Measurements from ENCODE around the gene ACAP2.
"Not testable (repeated sequence)": the region's sequence is repeated elsewhere in the genome, so short reads cannot be mapped to it uniquely, and the experiment has no call there.

ACAP2 gene, protein sequence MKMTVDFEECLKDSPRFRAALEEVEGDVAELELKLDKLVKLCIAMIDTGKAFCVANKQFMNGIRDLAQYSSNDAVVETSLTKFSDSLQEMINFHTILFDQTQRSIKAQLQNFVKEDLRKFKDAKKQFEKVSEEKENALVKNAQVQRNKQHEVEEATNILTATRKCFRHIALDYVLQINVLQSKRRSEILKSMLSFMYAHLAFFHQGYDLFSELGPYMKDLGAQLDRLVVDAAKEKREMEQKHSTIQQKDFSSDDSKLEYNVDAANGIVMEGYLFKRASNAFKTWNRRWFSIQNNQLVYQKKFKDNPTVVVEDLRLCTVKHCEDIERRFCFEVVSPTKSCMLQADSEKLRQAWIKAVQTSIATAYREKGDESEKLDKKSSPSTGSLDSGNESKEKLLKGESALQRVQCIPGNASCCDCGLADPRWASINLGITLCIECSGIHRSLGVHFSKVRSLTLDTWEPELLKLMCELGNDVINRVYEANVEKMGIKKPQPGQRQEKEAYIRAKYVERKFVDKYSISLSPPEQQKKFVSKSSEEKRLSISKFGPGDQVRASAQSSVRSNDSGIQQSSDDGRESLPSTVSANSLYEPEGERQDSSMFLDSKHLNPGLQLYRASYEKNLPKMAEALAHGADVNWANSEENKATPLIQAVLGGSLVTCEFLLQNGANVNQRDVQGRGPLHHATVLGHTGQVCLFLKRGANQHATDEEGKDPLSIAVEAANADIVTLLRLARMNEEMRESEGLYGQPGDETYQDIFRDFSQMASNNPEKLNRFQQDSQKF

DNA sequence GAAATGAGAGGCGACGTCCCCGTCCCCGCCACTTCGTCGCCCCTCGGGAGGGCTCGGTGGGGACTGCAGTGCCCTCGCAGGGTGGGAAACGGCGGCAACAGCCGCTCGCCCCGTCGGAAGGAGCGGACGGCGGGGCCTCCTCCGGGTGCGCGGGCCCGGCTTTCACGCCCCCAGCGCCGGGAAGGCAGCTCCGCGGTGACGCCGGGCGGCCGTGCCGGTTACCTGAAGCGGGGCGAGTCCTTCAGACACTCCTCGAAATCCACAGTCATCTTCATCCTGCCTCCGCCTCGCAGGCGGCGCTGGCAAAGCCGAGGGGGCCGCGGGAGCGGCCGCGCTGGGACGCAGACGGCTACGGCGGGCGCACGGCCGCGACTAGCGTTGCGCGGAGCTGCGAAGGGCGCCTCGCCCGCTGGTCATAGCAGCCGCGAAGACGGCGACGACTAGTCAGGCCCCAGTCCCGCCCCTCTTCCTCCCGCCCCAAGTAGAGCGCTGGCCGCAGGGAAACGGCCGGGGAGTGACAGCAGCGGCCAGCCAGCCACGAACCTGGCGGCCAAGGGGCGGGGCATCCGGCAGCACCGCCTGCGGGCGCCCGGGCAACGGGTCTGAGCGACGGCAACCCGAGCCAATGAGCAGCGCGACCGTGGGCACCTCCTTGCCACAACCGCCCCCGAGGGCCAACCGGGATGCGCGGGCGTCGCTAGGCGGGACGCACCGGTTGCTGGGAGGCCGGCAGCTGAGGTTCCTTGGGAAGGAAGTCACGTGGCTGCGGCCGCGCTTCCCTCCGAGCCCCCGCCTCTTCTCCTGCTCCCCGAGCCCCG lies at the start of gene ACAP2:
ACAP2 (minus strand) TSS at position 448 of the 818 bp plus-strand sequence; CDS start at position 275, 173 bp downstream.
- peak; percentile 97 to 99 for DNase-seq (ENCODE audit: low read depth in 2 of 2)

DNA sequence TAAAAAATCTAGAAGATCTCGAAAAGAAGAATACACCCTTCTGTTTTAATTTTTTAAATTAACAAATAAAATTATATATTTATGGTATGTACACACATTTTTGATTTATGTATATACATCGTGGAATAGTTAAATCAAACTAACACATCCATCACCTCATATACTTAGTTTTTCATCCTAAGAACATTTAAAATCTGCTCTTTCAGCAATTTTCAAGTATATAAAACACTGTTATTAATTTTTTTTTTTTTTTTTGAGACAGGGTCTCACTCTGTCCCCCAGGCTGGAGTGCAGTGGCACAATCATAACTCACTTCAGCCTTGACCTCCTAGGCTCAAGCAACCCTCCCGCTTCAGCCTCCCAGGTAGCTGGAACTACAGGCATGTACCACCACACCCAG lies 32.8 kb upstream of the ACAP2 start:
- DNase-seq (ENCODE audit: low read depth in 2 of 2), result no peak

DNA sequence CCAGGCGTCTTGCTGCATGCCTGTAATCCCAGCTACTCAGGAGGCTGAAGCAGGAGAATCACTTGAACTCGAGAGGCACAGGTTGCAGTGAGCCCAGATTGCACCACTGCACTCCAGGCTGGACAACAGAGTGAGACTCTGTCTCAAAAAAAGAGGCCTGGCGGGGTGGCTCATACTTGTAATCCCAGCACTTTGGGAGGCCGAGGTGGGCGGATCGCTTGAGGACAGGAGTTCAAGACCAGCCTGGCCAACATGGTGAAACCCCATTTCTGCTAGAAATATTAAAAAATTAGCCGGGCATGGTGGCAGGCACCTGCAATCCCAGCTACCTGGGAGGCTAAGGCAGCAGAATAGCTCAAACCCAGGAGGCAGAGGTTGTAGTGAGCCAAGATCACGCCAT lies 32.3 kb upstream of the ACAP2 start:
- DNase-seq (ENCODE audit: low read depth in 2 of 2), result not testable (repeated sequence)

DNA sequence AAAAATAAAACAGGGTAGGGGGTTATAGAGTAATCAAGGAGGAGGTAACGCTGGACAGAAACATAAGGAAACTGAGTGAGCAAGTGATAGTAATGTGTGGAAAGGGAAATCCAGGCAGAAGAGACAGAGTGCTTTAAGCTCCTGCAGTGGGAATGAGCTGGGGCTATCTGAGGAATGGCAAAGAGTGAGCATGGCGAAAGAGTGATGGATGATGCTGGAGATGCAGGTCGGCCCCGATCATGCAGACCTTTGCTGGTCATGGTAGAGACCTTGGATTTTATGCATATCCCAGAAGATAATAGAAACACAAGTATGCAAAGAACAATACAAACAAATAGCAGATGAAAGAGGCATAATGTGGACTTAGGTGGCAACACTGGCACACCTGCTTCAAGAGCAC lies 26.0 kb upstream of the ACAP2 start:
- DNase-seq (ENCODE audit: low read depth in 2 of 2), result no peak

DNA sequence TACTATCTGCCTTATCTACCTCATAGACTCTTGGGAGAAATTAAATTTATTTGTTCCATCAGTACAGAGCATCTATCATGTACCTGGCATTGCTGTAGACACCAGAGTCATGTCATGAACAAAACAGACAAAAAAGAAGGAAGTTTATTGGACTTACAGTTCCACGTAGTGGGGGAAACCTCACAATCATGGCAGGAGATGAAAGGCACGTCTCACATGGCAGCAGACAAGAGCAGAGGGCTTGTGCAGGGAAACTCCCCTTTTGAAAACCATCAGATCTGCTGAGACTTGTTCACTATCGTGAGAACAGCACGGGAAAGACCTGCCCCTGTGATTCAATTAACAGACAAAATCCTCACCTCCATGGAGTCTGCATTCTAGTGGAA lies 25.6 kb upstream of the ACAP2 start:
- no peak for DNase-seq (ENCODE audit: low read depth in 2 of 2)

DNA sequence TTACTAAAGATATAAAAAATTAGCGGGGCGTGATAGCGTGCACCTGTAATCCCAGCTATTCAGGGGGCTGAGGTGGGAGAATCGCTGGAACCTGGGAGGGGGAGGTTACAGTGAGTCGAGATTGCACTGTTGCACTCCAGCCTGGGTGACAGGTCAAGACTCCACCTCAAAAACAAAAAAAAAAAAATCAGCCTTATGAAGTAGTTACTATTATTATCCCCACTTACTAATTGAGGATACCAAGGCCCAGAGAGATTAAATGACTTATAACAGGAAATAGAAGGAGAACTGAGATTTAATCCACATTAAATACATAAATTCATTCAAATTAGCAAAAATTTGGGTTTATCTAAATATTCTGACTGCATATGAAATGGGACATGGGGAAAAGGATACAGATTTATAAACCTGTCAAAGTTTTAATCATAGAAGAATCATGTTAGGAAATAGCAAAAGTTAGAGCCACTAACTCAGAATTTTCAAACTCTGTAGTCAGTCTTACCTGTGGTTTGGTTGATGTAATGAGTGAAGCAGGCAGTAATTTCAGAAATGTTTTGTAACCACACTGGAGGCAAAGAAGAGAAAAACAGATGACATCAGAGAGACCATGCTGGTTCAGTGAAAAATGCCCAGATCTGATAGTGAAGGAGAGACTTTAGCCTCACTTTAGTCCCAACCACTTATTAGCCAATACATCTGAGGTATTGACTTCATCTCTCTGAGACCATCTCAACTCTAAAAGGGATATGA lies 25.0 kb upstream of the ACAP2 start:
- DNase-seq (ENCODE audit: low read depth in 2 of 2), result no peak

DNA sequence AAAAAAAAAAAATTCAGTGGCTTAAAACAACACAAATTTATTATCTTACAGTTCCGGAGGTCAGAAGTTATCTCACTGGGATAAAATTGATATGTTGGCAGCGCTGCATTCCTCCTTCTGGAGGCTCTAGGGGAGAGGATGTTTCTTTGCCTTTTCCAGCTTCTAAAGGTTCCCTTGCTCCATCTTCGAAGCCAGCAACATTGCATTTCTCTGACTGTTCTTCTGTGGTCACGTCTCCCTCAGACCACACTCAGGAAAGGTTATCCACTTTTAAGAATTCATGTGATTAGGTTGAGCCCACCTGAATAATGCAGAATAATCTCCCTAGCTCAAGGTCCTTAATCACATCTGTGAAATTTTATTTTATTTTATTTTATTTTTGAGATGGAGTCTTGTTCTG lies 23.4 kb upstream of the ACAP2 start:
- DNase-seq (ENCODE audit: low read depth in 2 of 2), result no peak

DNA sequence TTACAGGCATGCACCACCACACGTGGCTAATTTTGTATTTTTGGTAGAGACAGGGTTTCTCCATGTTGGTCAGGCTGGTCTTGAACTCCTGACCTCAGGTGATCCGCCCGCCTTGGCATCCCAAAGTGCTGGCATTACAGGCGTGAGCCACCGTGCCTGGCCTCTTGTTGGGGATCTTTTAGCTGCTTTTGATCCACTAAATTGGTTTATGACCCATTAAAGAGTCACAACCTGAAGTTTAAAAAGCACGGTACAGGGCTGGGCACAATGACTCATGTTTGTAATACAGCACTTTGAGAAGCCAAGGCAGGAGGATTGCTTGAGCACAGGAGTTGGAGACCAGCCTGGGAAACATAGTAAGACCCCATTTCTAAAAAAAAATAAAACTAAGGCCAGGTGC lies 20.1 kb upstream of the ACAP2 start:
- not testable (repeated sequence) for DNase-seq (ENCODE audit: low read depth in 2 of 2)

DNA sequence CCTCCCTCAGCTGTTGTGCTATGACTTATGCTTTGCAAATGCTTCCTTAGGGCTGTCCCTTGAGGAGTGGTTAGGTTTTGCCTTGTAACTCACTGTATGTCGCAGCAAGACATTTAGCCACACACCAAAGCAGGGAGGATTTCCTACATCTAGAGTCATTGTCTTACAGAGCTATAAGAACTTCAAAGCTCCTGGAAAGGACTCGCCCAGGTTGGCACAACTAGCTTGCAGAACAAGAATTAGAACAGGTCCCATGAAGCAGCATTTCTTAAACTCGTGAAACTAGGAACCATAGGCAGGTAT lies 19.4 kb upstream of the ACAP2 start:
- DNase-seq (ENCODE audit: low read depth in 2 of 2), result no peak

DNA sequence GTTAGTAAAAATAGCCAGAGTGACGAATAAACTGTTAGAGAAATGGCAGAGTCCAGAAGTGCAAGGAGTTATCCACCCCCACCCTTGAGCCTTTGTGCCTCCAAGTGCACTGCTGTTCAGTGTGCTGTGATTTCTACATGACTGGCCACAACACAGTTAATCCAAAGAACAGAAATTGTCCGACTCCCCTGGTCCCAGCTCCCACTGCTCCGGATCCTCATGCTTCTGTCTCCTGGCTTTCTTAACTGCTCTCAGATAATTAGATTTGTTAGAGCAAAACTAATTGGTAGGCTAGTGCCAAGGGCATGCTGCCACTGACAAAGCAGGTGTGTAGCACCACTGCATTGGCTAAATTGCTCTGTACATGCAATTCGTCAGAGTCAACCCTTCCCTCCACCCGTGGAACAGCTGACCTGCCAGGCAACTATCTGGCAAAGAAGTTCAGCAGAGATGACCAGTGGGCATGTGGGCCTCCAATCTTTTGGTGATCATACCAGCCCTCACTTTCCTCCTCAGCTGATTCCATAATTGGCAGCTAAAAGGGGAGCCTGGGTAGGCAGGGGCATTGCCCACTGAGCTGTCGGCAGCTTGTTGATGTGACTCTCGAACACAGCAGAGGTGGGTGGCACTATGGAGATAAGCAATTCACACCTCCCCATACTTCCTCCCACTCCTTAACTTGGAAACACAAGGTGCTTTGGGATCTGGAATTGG lies 18.9 kb upstream of the ACAP2 start:
- DNase-seq (ENCODE audit: low read depth in 2 of 2), result no peak

DNA sequence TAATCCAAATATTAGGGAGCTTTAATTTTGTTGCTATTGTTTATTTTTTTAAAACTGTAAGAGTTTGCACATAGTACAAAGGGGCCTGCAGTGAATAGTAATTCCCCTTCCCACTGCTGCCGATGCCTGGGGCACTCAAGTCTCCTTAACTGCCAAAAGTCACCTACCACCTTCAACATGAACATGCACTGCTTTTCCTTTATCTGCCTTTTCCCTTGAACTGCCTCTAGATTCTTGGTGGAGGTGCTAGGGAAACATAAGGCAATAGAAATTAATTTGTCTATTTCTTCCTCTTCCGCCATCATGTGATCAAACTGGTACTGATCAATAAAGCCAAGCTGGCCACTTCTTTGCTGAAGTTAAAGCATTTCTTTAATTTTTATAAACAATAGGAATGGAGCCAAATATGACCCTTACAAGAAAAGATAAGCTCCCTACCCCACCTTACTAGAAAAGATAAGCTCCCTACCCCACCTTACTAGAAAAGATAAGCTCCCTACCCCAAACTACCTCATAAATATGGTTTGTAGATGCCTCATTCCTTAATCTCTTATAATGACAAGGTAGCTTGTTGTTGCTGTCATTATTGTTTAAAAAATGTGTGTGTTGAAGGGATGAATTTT lies 17.4 kb upstream of the ACAP2 start:
- DNase-seq (ENCODE audit: low read depth in 2 of 2), result no peak

DNA sequence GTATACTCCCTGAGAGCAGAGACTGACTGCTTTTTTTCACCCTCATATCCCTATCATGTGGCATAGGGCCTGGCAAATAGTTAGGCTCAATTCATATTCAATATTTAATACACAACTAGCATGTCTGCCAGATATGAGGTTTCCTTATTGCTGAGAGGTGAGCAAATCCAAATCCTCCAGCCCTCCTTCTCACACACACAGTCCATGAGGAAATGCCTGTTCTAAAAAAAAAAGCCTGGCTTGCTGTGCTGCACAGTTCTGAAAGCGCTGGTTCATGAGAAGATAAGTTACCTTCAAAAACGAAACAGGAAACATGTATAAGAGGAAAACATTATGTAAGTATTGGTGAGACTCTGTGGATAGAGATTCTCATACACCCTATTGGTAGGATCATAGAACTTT lies 15.5 kb upstream of the ACAP2 start:
- DNase-seq (ENCODE audit: low read depth in 2 of 2), result no peak

DNA sequence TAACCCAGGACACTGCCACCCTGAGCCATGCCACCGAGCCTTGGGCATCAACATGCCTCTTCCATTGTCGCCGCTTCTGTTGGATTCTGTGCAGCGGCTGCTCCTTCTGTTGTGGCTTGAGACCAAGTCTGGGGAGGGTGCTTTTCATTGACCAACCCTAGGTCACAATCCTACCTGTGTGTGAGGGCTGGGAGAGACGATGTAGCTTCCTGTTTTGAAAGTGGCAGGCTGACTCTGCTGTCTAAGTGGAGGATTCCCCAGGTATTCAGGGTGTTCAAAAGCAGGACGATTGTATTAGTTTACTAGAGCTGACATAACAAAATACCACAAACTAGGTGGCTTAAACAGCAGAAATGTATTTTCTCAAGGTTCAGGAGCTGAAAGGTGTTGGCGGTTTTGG lies 13.0 kb upstream of the ACAP2 start:
- no peak for DNase-seq (ENCODE audit: low read depth in 2 of 2)

DNA sequence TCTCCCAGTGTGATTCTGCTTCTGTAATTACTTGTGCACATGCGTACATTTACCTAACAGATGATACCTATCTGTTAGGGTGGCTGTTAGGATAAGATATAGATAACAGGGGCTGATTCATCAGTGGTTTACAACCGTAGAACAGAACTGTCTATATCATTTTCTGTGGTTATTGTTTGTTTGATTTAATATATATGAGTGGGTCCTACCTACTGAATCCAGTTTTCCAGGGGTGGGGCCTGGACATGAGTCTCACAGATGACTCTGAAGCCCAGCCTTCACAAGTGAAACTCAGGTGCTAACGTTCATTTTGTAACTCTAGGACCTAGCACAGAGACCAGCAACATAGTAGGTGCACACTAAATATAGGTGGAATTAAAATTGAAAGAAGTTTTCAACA lies 10.4 kb upstream of the ACAP2 start:
- DNase-seq (ENCODE audit: low read depth in 2 of 2), result no peak

DNA sequence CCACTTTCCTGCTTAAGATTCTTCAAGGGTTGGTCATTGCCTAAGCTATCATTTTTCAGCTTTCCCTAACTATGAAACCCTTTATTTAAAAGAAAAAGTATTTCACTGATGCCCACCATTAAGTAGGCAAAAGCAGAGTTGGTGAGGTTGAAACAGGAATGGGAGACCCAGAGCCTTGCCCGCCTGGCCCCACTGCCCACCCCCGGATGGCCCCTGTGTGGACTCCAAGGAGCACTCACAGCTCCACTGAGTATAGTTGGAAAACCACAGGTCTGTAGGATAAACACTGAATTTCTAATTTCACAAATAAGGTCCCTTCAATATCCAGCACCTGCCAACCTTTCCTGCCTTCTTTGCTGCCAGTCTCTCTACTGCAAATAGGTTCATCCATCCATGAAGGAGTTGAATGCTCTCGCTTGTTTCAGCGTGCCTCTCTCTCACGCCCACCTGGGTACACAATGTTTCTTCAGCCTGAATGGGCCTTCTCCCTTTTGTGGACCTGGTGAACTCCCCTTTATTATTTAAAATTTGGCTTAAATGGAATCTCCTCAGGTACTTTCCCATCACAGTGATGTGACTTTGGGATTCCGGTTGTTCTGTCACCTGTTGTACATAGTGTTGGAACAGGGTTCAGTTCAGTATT lies 8.7 kb upstream of the ACAP2 start:
- no peak for DNase-seq (ENCODE audit: low read depth in 2 of 2)

DNA sequence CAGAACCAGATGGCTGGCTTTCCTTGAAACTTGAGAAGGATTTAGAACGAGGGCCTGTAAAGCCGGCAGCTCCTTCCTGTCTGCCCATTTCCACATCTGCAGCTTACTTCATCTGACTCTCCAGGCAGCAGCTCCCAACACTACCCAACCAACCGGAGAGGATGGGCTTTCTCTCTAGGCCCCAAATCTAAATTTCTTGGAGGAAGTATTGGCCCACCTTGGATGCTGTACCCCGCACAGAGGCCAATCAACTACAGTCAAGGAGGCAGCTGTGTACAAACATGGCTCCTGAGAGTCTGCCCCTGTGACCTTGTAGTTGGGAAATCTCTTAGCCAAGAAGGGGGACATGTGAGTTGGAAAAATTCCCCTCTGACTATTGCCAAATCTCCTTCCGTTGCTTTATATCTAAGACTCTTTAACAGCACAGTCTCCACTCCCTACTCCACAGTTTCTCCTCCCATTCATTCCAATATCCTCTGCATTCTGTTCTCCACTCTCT lies 8.0 kb upstream of the ACAP2 start:
- DNase-seq (ENCODE audit: low read depth in 2 of 2), result no peak

DNA sequence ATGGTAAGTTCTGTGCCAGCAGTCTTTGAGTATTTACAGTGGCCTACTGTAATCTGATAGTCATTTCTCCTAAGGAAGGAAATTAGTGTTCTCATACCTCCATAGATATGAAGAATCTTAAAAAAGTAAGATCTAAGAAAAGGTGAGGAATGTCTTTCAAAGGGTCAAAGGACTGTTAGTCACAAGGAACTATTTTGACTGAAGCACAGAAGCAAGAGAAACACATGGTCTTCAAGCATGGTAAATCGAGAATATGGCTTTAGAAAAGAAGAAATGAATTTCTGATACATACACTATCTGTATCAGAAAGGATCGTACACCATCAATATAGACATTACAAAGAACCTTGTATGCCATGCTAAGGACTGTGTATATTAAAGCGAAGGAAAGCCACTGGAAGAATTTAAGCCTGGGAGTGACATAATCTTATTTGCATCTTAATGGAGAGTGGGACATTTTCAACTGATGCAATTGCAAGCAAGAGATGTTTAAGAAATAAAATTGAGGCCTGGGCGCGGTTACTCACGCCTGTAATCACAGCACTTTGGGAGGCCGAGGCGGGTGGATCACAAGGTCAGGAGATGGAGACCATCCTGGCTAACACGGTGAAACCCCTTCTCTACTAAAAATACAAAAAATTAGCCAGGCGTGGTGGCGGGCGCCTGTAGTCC lies 5.5 kb upstream of the ACAP2 start:
- no peak for DNase-seq (ENCODE audit: low read depth in 2 of 2)

DNA sequence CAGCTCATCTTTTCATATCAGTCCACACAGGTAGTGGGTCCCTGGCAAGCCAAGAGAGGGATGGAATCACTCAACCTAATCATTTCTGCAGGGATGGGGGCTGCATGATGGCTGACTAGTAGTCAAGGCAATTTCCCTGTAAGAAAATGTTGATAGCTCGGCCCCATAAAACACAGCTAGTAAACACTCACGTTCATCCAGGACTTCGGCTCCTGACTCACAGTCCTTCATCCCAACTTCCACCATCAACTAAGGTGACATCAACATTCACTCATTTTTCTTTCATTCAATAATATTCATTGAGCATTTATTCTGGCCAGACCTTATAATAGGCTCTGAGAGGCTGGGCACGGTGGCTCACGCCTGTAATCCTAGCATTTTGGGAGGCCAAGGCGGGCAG lies 4.4 kb upstream of the ACAP2 start:
- DNase-seq (ENCODE audit: low read depth in 2 of 2), result no peak

DNA sequence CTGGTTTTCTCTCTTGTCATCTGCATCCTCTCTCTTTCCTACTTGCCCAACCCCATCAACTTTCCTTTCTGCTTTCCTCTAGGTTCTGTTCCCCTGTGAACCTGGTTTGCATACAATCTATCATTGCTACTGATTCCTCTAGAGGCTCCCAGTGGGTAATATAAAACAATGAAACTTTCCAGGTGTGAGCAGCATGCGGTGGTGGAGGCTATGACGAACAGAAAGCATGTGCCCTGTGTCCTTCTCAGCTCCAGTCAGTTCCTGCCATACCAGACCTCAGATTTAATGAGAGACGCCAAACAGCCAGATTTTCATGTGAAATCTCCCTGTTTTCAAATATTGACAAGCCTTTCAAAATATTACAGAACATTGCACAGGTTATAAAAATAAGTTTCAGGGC lies 3.5 kb upstream of the ACAP2 start:
- DNase-seq (ENCODE audit: low read depth in 2 of 2), result no peak

DNA sequence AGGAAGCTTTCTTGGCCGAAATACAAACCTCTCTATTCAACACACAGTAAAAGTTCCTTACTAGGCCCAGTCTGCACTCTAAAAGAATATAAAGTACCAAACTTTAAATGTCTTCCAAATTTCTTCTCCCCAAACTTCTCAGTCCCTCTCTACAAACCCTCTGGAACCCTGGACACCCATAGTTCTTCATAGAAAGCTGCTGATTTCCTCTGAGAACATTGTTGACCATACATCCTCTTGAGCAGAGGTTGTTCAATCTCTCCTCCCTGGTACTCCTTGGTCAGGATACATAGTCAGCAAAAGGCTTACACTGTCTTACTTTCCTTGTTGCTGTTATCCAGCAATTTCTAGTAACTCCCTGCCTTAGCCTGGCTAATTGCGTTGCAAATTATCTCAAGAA lies 3.1 kb upstream of the ACAP2 start:
- DNase-seq (ENCODE audit: low read depth in 2 of 2), result no peak
